ENCODE data around the gene ASTN2. TPM values are rescaled to one million over a fixed set of nuclear protein-coding genes. Genes with fewer than 3 reads are reported as not detected.

ASTN2 gene
- polyA plus RNA-seq, 1 donor from 2014 or later, result 6.8 TPM

- TF ChIP-seq CTCF (IDR thresholded peaks at IDR 0.05; ENCODE audit: poor library complexity, severe bottlenecking) (no peak), POLR2AphosphoS5 (IDR thresholded peaks at IDR 0.05) (no peak), REST (IDR thresholded peaks at IDR 0.05; ENCODE audit: borderline replicate concordance) (no peak), EP300 (conservative IDR thresholded peaks at IDR 0.05; ENCODE audit: poor library complexity, severe bottlenecking) (no peak), TAF1 (IDR thresholded peaks at IDR 0.05; ENCODE audit: low read depth) (no peak), EZH2 (IDR thresholded peaks at IDR 0.05; ENCODE audit: borderline replicate concordance, insufficient read depth, low read length, poor library complexity, severe bottlenecking) (no peak), SMC3 (conservative IDR thresholded peaks at IDR 0.05; ENCODE audit: poor library complexity) (no peak), MXI1 (conservative IDR thresholded peaks at IDR 0.05; ENCODE audit: poor library complexity, severe bottlenecking) (no peak), RAD21 (conservative IDR thresholded peaks at IDR 0.05) (no peak)
- Histone ChIP-seq H4K20me1 (ENCODE audit: insufficient read depth) (no peaks in the 10 kb centered on the region), H3F3A (ENCODE audit: insufficient read depth, low read length, poor library complexity, severe bottlenecking) (no peaks in the 10 kb centered on the region), H3K27ac (ENCODE audit: low read length) (no peak overlapping the region), H3K27me3 (ENCODE audit: insufficient read depth, low read depth, low read length) (no peaks in the 10 kb centered on the region), H3K9me3 (ENCODE audit: low read length) (no peaks in the 10 kb centered on the region), H3K79me2 (replicated peaks; ENCODE audit: insufficient read depth, low read length) (no peaks in the 10 kb centered on the region), H3K4me2 (ENCODE audit: low read length) (no peak overlapping the region), H3K9ac (ENCODE audit: low read length) (no peak overlapping the region), H3K36me3 (ENCODE audit: insufficient read depth, low read length) (no peaks in the 10 kb centered on the region), H3K9me2 (ENCODE audit: insufficient read depth, low read length) (no peaks in the 10 kb centered on the region), H3K4me3 (ENCODE audit: low read length) (no peak overlapping the region), H2AFZ (ENCODE audit: low read depth, low read length) (no peak overlapping the region)
These were observed 850.5 kb downstream of the ASTN2 start for GRCh38 chr9:116564266-116564793.

- H4K20me1 ChIP-seq (ENCODE audit: insufficient read depth), result no peaks in the 10 kb centered on the region
- no peak overlapping the region for H3K27ac ChIP-seq (ENCODE audit: low read length)
- H3K9me2 ChIP-seq (ENCODE audit: insufficient read depth, low read length), result no peaks in the 10 kb centered on the region
- H3K36me3 ChIP-seq (ENCODE audit: insufficient read depth, low read length), result no peaks in the 10 kb centered on the region
- no peaks in the 10 kb centered on the region for H3K79me2 ChIP-seq (replicated peaks; ENCODE audit: insufficient read depth, low read length)
- TF ChIP-seq EZH2 (IDR thresholded peaks at IDR 0.05; ENCODE audit: borderline replicate concordance, insufficient read depth, low read length, poor library complexity, severe bottlenecking), result no peak
- H3K9ac ChIP-seq (ENCODE audit: low read length), result no peak overlapping the region
- H2AFZ ChIP-seq (ENCODE audit: low read depth, low read length), result no peak overlapping the region
- no peaks in the 10 kb centered on the region for H3F3A ChIP-seq (ENCODE audit: insufficient read depth, low read length, poor library complexity, severe bottlenecking)
- H3K4me2 ChIP-seq (ENCODE audit: low read length), result no peak overlapping the region
- no peaks in the 10 kb centered on the region for H3K9me3 ChIP-seq (ENCODE audit: low read length)
- no peak overlapping the region for H3K4me3 ChIP-seq (ENCODE audit: low read length)
- no peaks in the 10 kb centered on the region for H3K27me3 ChIP-seq (ENCODE audit: insufficient read depth, low read depth, low read length)
These were observed 855.9 kb downstream of the ASTN2 start for GRCh38 chr9:116558818-116559540.
